Activated T-cell treated with anti-CD3 and anti-CD28 coated beads, Interleukin-2, amount 50 U/mL, for 48 hours (primary cell): ENCODE results near the gene GTF2E1.

Source experiments
- DNase-seq, 2 experiments: peaks; one replicate each; pipeline ENCODE4 v3.0.0-alpha.2; 2020

Gene GTF2E1

DNA sequence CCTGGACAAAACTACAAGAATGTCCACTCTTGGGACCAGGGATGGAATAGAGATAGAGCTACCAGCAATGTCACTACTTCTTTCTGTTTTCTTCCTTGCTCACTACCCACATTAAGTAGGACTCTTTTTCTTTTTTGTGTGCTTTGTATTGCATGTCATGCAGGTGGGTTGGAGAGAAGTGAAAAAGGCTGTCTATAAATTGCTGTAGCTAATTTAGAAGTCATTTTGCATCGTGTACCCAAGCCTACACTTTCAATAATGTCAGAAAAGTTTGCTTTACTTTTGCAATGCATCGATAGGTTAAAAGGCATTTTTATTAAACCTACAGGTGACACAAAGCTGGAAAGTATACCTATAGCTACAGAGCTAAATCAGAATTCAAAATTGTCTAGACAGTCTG is 58.9 kb downstream of the GTF2E1 start:
- DNase-seq = no peak

DNA sequence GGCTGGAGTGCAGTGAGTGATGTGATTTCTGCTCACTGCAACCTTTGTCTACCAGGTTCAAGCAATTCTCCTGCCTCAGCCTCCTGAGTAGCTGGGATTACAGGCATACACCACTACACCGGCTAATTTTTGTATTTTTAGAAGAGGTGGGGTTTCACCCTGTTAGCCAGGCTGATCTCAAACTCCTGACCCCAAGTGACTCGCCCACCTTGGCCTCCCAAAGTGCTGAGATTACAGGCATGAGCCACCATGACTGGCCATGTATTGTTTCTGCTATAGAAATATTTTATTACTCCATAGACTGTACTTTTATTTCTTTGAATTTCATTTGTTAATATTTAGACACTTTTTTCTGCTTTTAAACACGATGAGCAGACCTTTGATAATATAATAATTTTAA is 60.4 kb downstream of the GTF2E1 start:
- DNase-seq = no peak

DNA sequence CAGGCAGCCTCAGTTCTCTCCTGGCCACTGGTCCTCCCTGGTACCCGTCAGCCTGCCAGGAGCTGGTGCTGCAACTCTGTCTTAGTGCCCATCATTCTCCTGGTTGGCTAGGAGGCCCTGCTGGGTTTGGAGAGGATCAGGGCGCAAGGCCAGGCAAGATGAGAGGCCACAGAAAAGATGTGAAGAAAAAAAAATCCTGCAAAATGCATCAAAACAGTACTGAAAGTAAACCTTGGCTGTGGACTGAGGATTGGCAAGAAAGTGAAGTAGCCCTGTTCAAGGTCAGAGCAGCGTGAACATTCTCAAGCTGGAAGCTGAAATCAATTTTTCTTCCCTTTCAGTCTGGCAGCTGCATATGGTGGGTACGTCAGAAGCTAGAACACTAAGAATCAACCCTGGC is 74.2 kb downstream of the GTF2E1 start:
- no peak for DNase-seq

DNA sequence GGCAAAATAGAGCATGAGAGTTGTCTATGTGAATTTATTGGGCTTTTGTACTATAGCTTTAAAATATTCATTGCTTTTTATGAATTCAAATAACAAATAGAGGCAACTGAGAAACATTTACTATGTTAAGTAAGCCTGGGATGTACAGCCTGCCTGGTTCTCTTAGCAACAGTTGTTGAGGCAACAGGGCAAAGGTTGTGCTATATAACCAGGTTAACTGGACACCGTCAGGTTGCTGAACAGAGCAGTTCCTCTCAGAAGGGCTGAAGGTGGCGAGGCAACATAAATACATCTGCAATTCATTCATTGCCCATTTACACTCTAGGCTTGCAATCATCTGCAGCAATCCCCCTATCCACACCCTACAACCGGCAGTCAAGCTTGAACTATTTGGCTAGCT is 78.2 kb downstream of the GTF2E1 start:
- no peak for DNase-seq

DNA sequence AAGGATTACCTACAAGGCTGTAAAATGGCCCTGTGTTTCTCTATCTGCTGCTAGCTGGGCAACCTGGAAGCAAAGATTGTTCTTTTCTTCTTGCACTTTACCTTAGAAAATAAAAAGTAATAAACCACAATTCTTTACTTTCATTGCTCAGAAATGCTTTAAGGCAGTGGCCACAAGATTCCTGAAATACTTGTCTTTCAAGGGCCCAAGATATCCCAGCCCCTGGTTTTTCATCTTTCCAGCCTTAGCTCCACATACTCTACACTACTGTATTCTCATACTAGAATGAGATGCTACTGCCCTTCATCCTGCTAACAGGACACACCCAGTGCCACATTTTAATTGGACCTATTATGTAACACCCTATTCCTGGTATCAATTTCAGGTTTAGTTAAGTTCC is 78.9 kb downstream of the GTF2E1 start:
- DNase-seq = no peak

DNA sequence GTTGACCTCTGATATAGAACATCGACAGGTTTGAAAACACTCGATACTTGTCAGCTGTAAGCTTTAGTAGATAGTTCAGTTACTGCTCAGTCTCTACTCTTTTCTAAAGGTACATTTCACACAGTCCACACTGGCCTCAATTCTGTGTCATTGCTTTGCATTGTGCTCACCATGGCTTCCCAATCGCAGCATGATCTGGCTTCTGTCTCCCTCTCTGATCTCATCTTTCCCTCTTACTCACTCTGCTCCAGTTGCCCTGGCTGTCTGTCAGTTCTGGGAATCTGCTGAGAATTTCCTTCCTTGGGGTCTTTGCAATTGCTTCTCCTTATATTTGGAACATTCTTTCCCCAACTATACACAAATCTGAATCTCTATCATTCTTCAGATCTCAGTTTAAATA is 80.6 kb downstream of the GTF2E1 start:
- DNase-seq = no peak

DNA sequence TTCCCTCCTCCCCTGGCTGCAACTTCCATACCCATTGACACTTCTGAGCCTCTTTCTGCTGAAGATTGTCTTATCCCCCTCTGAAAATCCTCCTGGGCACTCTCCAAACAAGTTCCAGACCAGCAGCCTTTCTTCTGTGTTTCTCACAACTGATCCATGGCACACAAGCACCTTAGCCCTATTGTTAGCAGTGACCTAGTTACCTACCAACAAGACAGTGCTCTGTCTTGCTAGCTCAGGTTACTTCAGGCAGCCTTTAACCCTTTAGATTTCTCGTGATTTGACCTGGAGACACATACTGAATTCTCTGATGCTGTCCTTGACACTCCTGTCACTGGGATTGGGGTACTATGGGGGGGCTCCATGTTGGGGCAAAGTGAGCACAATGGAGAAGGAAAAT is 82.1 kb downstream of the GTF2E1 start:
- no peak for DNase-seq

DNA sequence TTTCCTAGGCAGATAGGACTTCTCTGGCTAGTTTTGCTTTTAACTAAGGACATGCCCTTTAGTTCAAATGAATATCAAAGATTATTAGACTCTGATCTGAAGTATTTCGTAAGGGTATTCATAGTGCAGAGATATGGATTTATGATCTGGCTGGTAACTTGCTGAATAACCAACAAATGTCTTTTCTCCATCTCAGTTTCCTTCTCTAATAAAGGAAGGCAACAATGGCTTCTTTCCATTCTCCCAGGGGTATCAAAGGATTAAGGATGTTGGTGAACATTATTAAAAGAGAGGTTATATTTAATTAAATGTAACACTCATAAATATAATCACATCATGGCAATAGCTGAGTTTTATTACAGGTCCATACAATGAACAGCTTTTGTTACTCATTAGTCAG is 86.3 kb downstream of the GTF2E1 start:
- no peak for DNase-seq

DNA sequence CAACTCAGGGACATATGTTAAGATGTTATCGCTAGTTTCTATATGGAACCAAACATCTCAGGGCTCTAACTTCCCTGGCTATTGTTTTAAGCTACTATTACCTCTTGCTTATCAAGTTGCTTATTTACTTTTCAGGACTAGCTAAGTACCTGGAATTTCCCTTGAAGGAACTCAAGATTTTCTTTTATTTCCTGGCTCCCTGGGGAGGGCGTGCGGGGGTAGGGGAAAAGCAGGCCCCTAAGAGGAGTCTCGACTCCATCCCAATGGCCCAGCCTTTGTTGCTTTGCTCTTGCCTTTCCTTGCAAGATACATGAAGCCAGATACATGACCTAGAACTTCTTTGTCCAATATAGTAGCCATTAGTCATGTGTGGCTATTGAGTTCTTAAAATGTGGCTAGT is 88.5 kb downstream of the GTF2E1 start:
- DNase-seq = no peak
